Forelimb muscle (tissue), 1 donor: ENCODE data around the gene PUS1. TPM values are rescaled to one million over a fixed set of nuclear protein-coding genes. Genes with fewer than 3 reads are reported as not detected.
A peak's percentile ranks its signal among the peaks of the same experiment; 100 is the strongest.
"Not testable (repeated sequence)": the region's sequence is repeated elsewhere in the genome, so short reads cannot be mapped to it uniquely, and the experiment has no call there.

Experiments used
- DNase-seq: peaks from one replicate; pipeline ENCODE4 v3.0.0-alpha.2; 2013; ENCODE audit warnings: low read depth
- polyA plus RNA-seq: library from polyadenylated mRNA; unstranded; fragments of 120-200 nt; gene quantifications from one replicate; pipeline ENCODE4 v1.2.1, GENCODE V29; 2013; ENCODE audit not compliant: insufficient read length

The PUS1 gene
- polyA plus RNA-seq, 1 donor = 12.2 TPM

GRCh38 chr12:131934535-131934934 lies 5.5 kb downstream of the PUS1 start:
- DNase-seq = no peak

GRCh38 chr12:131938082-131938481 lies 9.0 kb downstream of the PUS1 start:
- DNase-seq = no peak

GRCh38 chr12:131939007-131939406 lies 9.9 kb downstream of the PUS1 start:
- no peak for DNase-seq

- DNase-seq = no peak
Observed at GRCh38 chr12:131940141-131940547, 11.1 kb downstream of the PUS1 start.

GRCh38 chr12:131941116-131941986 lies 12.3 kb downstream of the PUS1 start:
- DNase-seq = no peak

GRCh38 chr12:131941987-131942341 lies 12.9 kb downstream of the PUS1 start:
- no peak for DNase-seq

GRCh38 chr12:131942671-131943070 lies 13.6 kb downstream of the PUS1 start:
- DNase-seq = no peak

- DNase-seq = no peak
Observed at GRCh38 chr12:131943389-131943788, 14.3 kb downstream of the PUS1 start.

- no peak for DNase-seq
Observed at GRCh38 chr12:131943876-131944275, 14.8 kb downstream of the PUS1 start.

GRCh38 chr12:131944601-131945251 lies 15.7 kb downstream of the PUS1 start:
- DNase-seq = no peak

GRCh38 chr12:131946757-131947156 lies 17.7 kb downstream of the PUS1 start:
- DNase-seq = no peak

GRCh38 chr12:131947482-131948027 lies 18.5 kb downstream of the PUS1 start:
- no peak for DNase-seq

- DNase-seq = no peak
Observed at GRCh38 chr12:131948166-131948712, 19.2 kb downstream of the PUS1 start.

GRCh38 chr12:131948713-131949430 lies 19.8 kb downstream of the PUS1 start:
- DNase-seq = not testable (repeated sequence)

GRCh38 chr12:131949431-131950181 lies 20.5 kb downstream of the PUS1 start, which contains the start of gene EP400:
Gene EP400 (plus strand): TSS chr12:131949942. CDS start chr12:131960620, 10,678 bp downstream.
- peak; percentile 78 for DNase-seq

GRCh38 chr12:131950182-131950913 lies 21.3 kb downstream of the PUS1 start:
- DNase-seq = no peak

GRCh38 chr12:131953810-131954209 lies 24.7 kb downstream of the PUS1 start:
- DNase-seq = not testable (repeated sequence)

- DNase-seq = not testable (repeated sequence)
Observed at GRCh38 chr12:131954460-131954859, 25.4 kb downstream of the PUS1 start.

- DNase-seq = no peak
Observed at GRCh38 chr12:131959116-131959515, 30.0 kb downstream of the PUS1 start.
